HG03378 (cell line): Measurements from ENCODE around the gene WRAP73.

Experiments
- ATAC-seq: cut with Tn5 transposase; IDR thresholded peaks from one replicate; pipeline ENCODE4 v1.9.1; 2021; ENCODE audit warnings: mild to moderate bottlenecking, moderate library complexity; ENCODE audit not compliant: unreplicated experiment

WRAP73 gene, protein sequence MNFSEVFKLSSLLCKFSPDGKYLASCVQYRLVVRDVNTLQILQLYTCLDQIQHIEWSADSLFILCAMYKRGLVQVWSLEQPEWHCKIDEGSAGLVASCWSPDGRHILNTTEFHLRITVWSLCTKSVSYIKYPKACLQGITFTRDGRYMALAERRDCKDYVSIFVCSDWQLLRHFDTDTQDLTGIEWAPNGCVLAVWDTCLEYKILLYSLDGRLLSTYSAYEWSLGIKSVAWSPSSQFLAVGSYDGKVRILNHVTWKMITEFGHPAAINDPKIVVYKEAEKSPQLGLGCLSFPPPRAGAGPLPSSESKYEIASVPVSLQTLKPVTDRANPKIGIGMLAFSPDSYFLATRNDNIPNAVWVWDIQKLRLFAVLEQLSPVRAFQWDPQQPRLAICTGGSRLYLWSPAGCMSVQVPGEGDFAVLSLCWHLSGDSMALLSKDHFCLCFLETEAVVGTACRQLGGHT

DNA sequence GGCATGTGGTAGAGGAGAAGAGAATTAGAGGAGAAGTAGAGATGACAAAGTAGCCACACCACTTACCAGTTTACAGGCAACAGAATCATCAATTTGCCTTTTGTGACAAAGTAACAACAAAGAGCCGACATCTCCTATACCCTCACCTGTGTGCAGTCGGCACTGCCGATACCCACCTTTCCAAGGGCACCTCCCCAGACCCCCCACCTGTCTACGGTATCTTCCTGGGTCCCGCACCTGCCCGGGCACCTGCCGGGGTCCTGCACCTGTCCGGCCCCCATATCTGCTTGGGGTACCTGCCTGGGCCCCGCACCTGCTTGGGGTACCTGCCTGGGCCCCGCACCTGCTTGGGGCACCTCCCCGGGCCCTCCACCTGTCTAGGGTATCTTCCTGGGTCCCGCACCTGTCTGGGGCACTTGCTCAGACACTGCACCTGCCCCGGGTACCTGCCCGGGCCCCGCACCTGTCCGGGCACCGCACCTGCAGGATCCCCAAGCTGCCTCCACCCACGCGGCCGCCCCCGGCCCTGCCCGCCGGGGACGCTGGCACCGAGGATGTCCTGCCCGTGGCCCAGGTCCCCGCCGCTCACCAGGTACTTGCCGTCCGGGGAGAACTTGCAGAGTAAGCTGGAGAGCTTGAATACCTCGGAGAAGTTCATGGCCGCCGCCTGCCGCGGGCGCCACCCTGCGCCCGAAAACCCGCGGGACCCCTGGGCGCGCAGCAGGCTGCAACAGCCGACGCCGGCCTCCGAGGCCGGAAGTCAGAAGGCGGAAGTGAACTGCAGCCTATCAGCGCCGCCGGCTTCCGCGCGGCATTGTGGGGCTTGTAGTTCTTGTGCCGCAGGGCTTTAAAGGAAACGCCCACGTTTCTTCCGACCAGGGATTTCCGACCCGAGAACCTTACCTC lies at the start of gene WRAP73:
WRAP73 (minus strand) TSS at position 762 of the 906 bp plus-strand sequence; CDS start at position 658, 104 bp downstream.
- ATAC-seq: peak; percentile 63

DNA sequence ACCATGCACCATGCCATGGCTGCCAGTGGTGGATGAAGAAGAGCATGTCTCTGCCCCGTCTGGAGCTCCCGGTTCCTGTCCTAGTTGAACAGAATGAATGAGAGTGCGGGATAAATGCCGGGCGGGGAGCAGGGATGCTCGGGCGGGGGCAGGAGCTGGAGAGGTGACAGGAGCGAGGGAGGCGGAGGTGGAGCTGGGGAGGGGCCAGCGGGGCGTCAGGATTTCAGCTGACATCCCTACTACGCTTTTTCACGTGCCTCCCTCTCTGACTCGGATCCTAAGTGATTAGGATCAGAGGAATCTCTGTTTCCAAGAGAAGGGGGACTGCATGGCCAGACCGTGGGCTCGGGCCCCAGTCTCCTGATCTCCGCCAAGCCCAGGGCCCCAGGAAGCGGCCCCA lies 49.7 kb upstream of the WRAP73 start:
- no peak for ATAC-seq

DNA sequence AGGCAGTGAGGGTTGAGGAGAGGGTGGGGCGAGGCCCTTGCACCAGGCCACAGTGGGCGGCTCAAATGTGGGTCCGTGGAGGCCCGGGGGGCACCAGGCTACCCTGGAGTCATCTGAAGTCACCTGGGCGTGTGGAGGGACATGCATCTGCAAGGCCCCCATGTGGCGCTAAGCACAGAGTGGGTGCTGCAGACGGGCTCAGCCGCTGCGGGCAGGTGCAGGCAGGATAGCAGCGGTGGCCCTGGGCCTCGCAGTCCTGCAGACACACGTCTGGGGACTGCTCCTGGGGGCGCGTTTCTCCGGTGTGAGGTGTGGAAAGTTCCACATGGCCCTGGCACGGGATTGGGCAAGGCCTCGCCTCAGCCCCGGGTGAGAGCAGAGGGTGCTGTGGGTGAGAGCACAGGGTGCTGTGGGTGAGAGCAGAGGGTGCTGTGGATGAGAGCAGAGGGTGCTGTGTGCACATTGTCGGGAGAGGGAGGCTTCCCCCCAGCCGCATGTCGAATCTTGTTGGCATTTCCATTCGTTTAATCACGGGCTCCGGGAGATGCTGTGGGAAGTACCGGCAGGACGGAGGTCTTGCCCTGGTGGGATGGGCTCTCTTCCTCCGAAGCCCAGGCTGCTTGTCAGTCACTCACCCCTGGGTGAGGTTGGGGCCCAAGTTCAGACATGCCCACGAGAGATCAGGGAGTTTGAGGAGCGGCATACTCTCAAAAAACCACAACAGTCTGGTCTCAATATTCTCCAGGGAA lies 48.9 kb upstream of the WRAP73 start:
- no peak for ATAC-seq

DNA sequence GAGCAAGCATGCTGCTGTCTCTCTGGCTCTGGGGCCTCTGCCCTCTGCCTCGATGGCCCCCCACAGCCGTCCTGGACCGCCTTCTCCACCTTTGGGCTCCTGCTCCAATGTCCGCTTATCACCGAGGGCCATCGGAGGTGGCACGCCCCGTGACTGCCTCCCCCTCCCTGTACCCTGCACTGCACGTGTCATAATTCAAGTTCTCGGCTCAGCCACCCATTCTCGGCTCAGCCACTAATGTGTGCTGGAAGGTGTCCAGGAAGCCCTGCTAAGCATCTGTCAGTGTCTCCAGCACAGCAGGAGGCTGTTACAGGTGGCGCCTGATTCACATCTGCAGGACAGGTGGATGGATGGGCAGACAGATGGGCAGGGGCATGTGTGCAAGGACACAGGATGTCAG lies 47.9 kb upstream of the WRAP73 start:
- ATAC-seq: no peak

DNA sequence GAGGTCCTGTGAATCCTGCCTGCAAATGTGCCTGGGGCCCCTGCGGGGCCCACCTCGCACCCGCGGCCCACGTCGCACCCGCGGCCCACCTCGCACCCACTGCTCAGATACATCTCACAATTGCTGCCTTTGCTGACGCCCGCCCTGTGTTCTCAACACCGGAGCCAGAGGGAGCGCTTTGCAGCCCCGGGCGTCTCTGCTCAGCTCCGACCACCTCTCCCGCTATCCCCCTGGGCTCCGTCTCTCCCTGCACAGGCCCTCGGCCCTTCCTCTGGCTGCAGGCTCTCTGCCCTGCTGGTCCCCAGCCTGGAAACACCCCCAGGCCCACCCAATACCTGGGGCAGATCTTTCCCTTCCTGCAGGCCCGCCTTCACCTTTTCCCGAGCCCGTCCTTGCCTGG lies 47.2 kb upstream of the WRAP73 start:
- no peak for ATAC-seq

DNA sequence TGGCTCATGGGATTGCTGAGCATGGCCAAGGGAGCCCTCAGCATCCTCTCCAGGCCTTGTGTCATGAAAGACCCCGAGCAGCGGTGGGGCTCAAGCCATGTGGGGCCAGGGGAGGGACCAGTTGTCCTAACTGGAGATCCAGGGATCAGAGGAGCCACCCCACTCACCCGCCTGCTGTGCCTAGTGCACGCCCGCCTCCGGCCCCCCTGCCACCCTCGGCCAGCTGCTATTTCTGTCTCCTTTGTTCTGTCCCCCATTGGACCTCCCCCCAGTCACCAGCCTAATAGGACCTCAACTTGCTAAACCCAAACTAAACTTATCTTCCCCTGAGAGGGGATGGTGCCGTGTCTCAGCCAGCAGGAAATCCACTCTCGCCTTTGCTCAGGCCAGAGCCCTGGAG lies 46.8 kb upstream of the WRAP73 start:
- ATAC-seq: no peak

DNA sequence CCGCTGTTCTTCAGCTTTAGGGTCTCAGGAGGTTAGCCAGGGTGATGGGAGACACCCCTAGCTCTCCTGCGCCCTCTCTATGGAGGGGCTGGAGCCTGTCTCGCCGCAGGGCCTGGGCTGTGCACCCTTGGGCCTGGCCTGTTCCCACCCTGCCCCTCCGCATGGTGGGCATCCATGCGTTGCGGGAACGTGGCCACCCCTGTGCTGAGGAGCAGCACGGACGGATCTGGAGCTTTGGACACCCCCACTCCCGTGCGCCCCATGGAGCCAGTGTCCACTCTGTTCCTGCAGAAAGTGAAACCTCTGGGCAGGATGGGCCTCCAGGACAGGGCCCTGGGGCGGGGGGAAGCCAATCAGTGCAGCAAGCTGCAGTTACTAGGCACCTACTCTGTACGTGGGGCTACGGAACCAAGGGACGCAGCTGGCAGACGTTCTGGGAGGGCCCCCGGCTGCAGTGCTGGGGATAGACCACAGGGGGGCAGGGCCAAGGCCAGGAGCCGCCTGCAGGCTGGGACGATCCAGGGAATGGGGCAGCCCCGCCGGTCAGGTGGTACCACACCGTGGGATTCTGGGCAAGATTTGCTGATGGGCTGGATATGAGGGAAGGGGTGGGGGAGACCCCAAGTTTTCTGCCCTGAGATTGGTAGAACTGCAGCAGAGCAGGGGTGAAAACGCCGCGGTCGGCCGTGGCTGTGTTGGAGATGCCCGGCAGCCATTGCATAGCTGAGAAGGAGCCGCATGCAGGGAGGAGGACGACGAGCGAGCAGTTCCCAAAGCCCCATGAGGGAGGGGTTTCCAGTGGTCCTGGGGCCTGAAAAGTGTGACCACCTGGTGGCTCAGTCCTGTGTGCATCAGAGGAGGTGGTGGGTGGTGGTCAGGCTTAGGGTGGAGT lies 45.7 kb upstream of the WRAP73 start:
- ATAC-seq: no peak

DNA sequence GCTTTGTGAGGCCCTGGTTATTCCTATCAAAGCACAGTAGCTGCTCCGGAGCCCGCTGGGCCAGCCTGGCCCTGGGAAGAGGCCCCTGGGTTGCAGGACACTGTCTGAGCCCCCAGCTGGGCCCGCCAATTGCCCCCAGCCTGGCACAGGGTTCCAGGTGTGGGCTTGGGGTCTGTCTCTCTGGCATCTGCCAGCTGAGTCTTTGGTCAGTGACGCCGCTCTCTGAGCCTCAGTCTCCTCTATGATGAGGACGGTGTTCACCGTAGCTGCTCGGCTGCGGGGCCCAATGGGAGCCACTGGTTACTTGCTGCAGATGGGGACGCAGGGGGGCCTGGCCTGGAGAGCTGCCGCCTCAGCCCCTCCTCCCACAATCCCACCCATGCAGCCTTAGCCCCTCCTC lies 43.4 kb upstream of the WRAP73 start:
- no peak for ATAC-seq

DNA sequence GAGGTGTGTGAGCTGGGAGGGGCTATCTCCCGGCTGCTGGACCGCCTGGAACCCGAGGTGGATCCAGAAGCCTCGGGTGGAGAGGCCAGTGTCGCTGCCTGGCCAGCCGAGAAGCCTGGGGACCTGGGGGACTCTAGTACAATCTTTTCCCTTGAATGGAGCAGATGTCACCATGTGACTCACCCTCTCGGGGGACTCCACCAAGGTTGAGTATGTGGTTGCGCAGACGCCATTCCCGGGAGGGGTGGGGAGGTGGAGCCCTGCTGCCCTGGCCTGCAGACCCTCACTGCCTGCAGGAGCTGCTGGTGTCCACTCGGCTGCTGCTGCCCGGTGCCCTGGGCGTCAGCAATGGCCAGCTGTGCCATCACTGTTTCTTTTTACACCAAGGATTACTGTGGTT lies 42.7 kb upstream of the WRAP73 start:
- no peak for ATAC-seq

DNA sequence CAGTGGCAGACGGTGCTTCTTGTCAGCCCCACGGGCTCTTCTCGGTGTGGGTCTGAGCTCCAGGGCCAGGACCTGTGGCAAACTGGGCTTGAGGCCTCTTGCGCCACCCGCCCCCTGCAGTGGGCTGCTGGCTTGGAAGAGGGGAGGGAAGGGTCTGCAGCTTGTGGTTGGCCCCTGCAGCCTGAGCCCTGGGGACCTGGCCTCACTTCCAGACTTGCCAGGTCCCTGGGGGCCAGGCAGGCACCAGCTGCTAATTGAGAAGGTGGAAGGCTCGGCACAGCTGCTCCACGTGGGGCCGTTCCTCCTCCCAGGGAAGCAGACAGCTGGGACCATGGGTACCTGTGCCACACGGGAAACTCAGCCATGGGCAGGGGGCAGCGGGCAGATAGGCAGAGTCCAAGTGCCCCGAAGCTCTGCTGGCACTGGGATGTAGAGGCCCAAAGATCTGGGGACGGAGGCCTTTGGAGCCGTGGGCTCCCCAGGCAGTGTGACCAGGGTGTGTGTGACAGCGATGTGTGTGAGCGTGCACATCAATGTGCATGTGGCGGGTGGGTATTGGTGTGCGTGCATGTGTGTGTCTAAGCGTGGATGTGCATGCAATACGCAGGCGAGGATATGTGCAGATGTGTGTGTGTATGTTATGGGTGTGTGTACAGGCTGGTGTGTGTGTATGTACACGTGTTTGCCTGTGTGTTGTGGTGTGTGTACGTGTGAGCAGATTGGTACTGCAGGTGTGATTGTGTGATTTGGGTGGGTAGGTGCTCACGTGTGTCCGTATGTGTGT lies 41.7 kb upstream of the WRAP73 start:
- no peak for ATAC-seq

DNA sequence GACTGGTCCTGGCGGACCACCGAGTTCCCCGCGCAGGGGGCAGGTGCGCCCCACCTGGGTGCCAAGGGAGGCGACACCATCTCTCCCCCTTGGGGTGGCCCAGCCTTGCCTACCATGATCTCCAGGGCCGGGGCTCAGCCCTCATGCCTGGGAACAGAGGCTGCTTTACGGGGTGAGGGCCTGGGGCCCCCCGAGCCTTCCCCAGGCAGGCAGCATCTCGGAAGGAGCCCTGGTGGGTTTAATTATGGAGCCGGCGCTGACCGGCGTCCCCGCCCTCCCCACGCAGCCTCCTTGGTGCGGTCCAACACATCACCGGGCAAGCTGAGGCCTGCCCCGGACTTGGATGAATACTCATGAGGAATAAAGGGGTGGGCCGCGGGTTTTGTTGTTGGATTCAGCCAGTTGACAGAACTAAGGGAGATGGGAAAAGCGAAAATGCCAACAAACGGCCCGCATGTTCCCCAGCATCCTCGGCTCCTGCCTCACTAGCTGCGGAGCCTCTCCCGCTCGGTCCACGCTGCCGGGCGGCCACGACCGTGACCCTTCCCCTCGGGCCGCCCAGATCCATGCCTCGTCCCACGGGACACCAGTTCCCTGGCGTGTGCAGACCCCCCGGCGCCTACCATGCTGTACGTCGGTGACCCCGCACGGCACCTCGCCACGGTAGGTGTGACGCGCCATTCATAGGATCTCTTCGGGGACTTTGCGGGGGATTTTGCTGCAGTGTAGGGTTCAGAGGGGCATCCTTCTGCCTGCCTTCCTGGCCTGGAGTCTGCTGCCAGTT lies 40.6 kb upstream of the WRAP73 start:
- ATAC-seq: no peak

DNA sequence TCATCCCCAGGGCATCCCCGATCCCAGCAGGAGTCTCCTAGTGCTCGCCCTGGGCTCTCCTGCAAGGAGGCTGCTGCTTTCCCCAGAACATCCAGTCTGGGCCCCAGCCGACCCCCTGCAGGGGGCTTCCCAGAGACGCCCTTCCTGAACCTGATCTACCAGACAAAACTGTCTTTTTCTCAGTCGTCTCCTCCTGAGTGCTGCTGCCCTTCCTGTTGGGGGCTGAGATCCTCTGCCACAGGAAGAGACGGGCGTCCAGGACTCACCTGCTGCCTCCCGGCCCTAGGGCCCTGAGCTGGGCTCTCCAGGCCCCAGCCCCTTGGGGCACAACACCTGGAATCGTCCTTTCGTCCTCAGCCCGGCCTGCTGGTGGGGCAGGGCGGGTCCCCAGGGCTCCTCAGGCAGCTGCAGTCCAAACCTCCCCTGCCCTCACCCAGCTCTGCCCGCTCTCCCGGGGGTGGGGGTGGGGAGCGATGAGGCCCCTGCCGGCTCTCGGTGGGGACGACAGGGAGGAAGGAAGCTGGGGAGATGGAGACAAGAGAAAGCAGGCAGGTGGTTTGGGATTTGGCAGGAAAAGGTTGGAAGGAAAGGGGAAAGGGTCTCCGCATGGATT lies 39.3 kb upstream of the WRAP73 start:
- ATAC-seq: no peak

DNA sequence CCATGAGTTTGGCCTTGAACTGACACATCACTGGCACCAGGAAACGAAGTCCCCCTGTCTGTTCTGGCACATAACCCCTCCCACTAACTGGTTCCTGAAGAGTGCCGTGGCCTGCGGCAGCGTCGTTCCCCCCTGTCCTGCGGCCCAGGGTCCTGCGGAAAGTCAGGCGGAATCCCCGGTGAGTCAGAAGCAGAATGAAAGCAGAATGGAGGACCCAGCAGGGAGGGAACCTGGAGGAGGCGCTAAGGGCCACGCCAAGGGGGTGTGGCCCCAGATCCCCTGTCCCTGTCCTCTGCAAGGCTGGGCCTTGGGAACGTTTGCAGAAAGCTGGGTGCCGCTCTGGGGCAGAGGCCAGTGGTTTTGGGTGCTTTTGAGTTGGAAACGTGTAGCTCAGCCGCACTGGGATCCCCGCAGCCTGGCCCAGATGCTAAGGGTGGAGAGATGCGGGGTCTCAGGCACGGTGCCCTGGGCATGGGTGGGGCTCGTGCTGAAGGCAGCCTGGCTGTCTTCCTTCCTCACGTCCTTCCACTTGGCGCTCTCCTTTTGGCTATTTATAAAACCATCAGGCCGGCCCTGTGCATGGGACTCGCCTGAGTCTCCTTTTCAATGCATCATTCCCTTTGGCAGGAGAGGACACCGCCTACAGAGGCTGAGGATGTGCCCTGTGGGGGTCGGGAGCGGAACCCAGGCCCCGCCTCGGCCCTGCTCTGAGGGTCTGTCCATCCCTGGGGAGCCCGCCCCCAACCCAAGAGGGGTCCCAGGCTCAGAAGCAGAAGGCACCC lies 38.6 kb upstream of the WRAP73 start:
- no peak for ATAC-seq

DNA sequence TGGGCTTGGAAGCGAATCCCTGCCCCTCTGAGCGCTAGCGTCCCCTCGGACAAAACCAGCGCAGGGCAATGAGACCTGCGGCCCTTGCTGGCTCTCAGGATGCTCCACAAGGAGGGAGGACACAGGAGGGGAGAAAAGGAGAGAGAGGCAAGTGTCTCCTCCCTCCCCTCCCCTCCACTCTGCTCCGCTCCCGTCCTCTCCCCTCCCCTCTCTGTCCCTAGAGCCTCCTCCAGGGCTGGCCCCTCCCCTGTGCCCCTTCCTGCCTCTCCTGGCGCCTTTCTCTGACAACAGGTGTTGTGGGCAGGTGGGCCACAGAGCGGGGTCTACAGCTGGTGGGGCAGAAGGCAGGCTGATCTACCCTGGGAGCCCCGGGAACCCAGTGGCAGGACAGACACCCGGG lies 37.6 kb upstream of the WRAP73 start:
- no peak for ATAC-seq

DNA sequence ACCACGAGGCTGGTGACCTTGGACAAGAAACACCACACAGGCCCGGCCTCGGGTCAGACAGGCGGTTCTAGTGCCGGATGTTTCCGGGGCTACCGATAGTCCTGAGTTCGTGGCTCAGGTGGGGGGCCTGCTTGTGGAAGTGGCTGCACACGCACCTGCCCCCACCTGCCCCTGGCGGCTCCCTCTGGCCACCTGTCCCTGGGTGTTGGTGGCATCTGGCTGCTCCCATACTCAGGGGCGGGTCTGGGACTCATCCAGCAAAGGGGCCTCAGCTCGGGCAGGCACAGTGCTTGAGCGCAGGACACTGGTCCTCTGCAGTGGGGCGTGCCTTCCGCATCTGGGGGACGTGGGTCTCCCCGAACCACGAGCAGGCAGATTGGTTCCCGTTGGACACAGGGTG lies 36.0 kb upstream of the WRAP73 start:
- no peak for ATAC-seq

DNA sequence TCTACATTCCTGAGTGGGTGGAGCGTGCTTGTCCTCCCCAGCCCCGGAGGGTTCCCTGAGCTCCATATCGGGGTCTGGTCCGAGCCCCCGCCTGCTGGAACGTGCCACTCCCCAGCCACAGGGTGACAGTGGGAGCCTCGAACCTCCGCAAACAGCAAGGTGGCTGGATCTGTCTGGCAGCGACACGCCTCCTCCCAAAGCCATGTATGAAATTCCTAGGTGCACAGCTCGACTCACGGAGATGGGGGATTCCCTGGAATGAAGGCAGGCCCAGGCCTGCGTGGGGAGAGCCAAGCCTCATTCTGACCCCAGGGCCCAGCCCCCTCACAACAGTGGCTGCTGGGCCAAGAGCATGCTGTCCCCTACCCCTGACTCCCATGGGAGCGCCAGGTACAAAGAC lies 35.3 kb upstream of the WRAP73 start:
- no peak for ATAC-seq

DNA sequence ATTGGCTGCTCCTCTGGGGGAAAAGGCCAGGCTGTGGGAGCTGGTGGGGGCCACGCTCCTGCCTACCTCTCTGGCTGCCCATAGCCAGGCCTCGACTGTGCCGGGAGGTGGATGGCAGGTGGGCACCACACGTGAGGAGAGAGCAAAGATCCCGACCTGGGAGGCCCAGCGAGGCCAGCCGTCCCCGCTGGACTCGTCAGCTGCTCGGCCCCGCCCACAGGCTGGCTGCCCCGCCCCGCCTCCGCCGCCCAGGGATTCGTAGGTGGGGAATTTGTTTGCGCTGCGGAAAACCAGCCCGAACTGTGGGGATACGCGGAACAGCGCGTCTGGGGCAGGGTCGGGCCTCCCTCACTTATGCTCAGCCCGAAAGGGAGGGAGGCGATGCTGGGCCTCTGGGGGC lies 34.1 kb upstream of the WRAP73 start:
- no peak for ATAC-seq
